Astrocyte of the cerebellum (primary cell): ENCODE measurements around the gene WDR62.

ENCODE experiments used
- DNase-seq: peaks from one replicate; pipeline ENCODE4 v3.0.0-alpha.2; 2011; ENCODE audit warnings: low read depth
- H3K4me3 ChIP-seq: 2 replicates; pipeline ENCODE4 v1.5.1; 2011; ENCODE audit warnings: mild to moderate bottlenecking, low read depth, low read length, moderate library complexity
- CTCF ChIP-seq: IDR thresholded peaks from 2 replicates; pipeline ENCODE4 v1.5.1; 2012; ENCODE audit warnings: low read length, low read depth, moderate library complexity, mild to moderate bottlenecking; ENCODE audit errors: missing control alignments
- in situ Hi-C: cut with HindIII; loops from 2 replicates; pipeline ENCODE4 v1.10.0; 2017; ENCODE audit warnings: low sequenced_read_pairs

WDR62 gene

GRCh38 chr19:36099166-36099785 is 44.6 kb downstream of the WDR62 start:
- TF ChIP-seq CTCF: no peak
- no peak overlapping the region for H3K4me3 ChIP-seq
- no peak for DNase-seq
- in situ Hi-C loops: no loop called here

- in situ Hi-C loops: no loop called here
- no peak for DNase-seq
- no peak for TF ChIP-seq CTCF
- H3K4me3 ChIP-seq: no peak overlapping the region
Observed at GRCh38 chr19:36100476-36100875, 45.8 kb downstream of the WDR62 start.

- no peak for TF ChIP-seq CTCF
- in situ Hi-C loops: no loop called here
- H3K4me3 ChIP-seq: no peak overlapping the region
- no peak for DNase-seq
Observed at GRCh38 chr19:36101550-36102327, 47.0 kb downstream of the WDR62 start.

GRCh38 chr19:36103040-36103626 is 48.4 kb downstream of the WDR62 start:
- TF ChIP-seq CTCF: no peak
- no peak overlapping the region for H3K4me3 ChIP-seq
- in situ Hi-C loops: no loop called here
- DNase-seq: no peak

DNA sequence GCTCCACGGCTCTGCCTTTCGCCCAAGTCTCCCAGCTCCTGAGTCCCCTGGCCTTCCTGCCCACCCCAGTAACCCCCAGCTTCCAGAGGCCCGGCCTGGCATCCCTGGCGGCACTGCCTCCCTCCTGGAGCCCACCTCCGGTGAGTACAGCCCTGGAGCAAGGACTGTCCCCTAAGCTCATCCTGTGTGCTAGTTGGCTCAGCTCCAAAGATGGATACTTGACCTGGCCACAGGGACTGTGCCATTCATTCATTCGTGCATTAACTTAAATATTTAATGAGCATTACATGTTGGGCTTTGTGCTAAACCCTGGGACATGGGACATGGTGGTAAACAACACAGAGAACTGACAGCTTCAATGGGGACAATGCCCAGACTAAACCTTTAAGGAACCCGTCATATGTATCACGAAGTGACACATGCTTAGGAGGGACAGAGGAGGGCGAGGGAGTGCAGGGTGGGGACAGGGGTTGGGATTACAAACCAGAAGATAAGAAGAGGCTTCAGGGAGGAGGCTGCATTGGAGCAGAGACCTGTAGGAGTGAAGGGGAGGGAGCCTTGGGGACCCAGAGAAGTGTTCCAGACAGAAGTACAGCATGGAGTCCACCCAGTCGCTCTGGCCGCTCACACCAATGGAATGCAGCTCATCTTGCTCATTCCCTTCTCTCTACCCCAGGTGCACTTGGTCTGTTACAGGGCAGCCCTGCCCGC is 49.3 kb downstream of the WDR62 start:
- no peak for TF ChIP-seq CTCF
- no peak overlapping the region for H3K4me3 ChIP-seq
- in situ Hi-C loops: no loop called here
- no peak for DNase-seq

GRCh38 chr19:36106441-36106840 is 51.7 kb downstream of the WDR62 start:
- no peak for TF ChIP-seq CTCF
- in situ Hi-C loops: no loop called here
- no peak for DNase-seq
- H3K4me3 ChIP-seq: no peak overlapping the region
